Ectodermal cell (in vitro differentiated cells): ENCODE results near the gene CEBPZ. TPM values are rescaled to one million over a fixed set of nuclear protein-coding genes. Genes with fewer than 3 reads are reported as not detected.
A peak's percentile ranks its signal among the peaks of the same experiment; 100 is the strongest.

Experiments
- H3K27ac ChIP-seq: 2 replicates; pipeline ENCODE4 v1.7.0; 2013; ENCODE audit warnings: mild to moderate bottlenecking, low read depth, low read length; ENCODE audit not compliant: insufficient read depth, poor library complexity, severe bottlenecking
- H3K27me3 ChIP-seq: 2 replicates; pipeline ENCODE4 v1.7.0; 2013; ENCODE audit warnings: mild to moderate bottlenecking, low read length; ENCODE audit not compliant: insufficient read depth, control insufficient read depth, poor library complexity, severe bottlenecking
- H3K36me3 ChIP-seq: one replicate; pipeline ENCODE4 v1.7.0; 2013; ENCODE audit warnings: low read length; ENCODE audit not compliant: control insufficient read depth, insufficient read depth
- H3K4me1 ChIP-seq: one replicate; pipeline ENCODE4 v1.7.0; 2013; ENCODE audit warnings: low read length; ENCODE audit not compliant: control insufficient read depth, insufficient read depth
- H3K4me3 ChIP-seq: 2 replicates; pipeline ENCODE4 v1.7.0; 2013; ENCODE audit warnings: low read depth, low read length, control low read depth; ENCODE audit not compliant: insufficient read depth
- H3K9me3 ChIP-seq: 2 replicates; pipeline ENCODE4 v1.7.0; 2013; ENCODE audit warnings: mild to moderate bottlenecking, low read length, moderate library complexity; ENCODE audit not compliant: control insufficient read depth
- WGBS, 2 experiments: methylation state at CpG; one replicate each; pipeline ENCODE4 v1.1.7; 2013; ENCODE audit warnings: missing lambda C conversion rate in 2 of 2; 5-methylcytosine and 5-hydroxymethylcytosine counted together
- polyA plus RNA-seq, 4 experiments: library from polyadenylated mRNA; stranded (reverse); fragments of 50-300 nt; gene quantifications; one replicate each; pipeline ENCODE4 v1.2.3, GENCODE V29; 2013

CEBPZ gene
- 63.4 TPM for polyA plus RNA-seq (2013, experiment 1 of 4)
- 54.2 TPM for polyA plus RNA-seq (2013, experiment 2 of 4)
- polyA plus RNA-seq (2013, experiment 3 of 4), result 40.7 TPM
- 47.2 TPM for polyA plus RNA-seq (2013, experiment 4 of 4)

- H3K27me3 ChIP-seq, result no peaks in the 10 kb centered on the region
- 0% methylated on average over 73 of the region's 73 CpGs for WGBS, 2 experiments
- no peaks in the 10 kb centered on the region for H3K9me3 ChIP-seq
- H3K4me3 ChIP-seq, result peak within 1 kb of the TSS; percentile 95
- H3K36me3 ChIP-seq, result peaks cover 8% of the 10 kb centered on the region
- no peaks in the 10 kb centered on the region for H3K4me1 ChIP-seq
- H3K27ac ChIP-seq, result no peak within 1 kb of the TSS
Measured at GRCh38 chr2:37231241-37232130, at the start of gene CEBPZ, which contains the start of gene NDUFAF7. Gene CEBPZ (minus strand): TSS chr2:37231596. CDS start chr2:37231567, 29 bp downstream. Gene NDUFAF7 (plus strand): TSS chr2:37231658. CDS start chr2:37231706, 48 bp downstream.

- H3K27me3 ChIP-seq, result no peaks in the 10 kb centered on the region
- no peaks in the 10 kb centered on the region for H3K9me3 ChIP-seq
- no peaks in the 10 kb centered on the region for H3K4me1 ChIP-seq
- no peak overlapping the region for H3K27ac ChIP-seq
- H3K36me3 ChIP-seq, result peaks cover 30% of the 10 kb centered on the region
- WGBS, 2 experiments, result 100% methylated on average over 1 of the region's 2 CpGs; no CpG with 5 or more reads in 1 of the 2 experiments
- no peak overlapping the region for H3K4me3 ChIP-seq
Measured at GRCh38 chr2:37276291-37276690, 44.9 kb upstream of the CEBPZ start.

GRCh38 chr2:37274359-37274965 lies 43.1 kb upstream of the CEBPZ start:
- H3K27me3 ChIP-seq, result no peaks in the 10 kb centered on the region
- H3K36me3 ChIP-seq, result peaks cover 25% of the 10 kb centered on the region
- H3K4me3 ChIP-seq, result no peak overlapping the region
- WGBS, 2 experiments, result 91 to 93% methylated on average over 6 of the region's 6 CpGs
- H3K27ac ChIP-seq, result no peak overlapping the region
- H3K4me1 ChIP-seq, result no peaks in the 10 kb centered on the region
- H3K9me3 ChIP-seq, result no peaks in the 10 kb centered on the region

- H3K36me3 ChIP-seq, result peaks cover 32% of the 10 kb centered on the region
- no peak overlapping the region for H3K27ac ChIP-seq
- no peaks in the 10 kb centered on the region for H3K4me1 ChIP-seq
- H3K27me3 ChIP-seq, result no peaks in the 10 kb centered on the region
- 84 to 88% methylated on average over 7 of the region's 7 CpGs for WGBS, 2 experiments
- no peaks in the 10 kb centered on the region for H3K9me3 ChIP-seq
- H3K4me3 ChIP-seq, result no peak overlapping the region
Measured at GRCh38 chr2:37271376-37272067, 40.1 kb upstream of the CEBPZ start.

- Histone ChIP-seq H3K27me3 (no peaks in the 10 kb centered on the region), H3K4me1 (no peaks in the 10 kb centered on the region), H3K36me3 (peaks cover 24% of the 10 kb centered on the region), H3K27ac (no peak overlapping the region), H3K9me3 (no peaks in the 10 kb centered on the region), H3K4me3 (no peak overlapping the region)
- WGBS, 2 experiments, result 96 to 100% methylated on average over 4 of the region's 4 CpGs
Measured at GRCh38 chr2:37268111-37268510, 36.7 kb upstream of the CEBPZ start.

GRCh38 chr2:37267685-37268084 lies 36.3 kb upstream of the CEBPZ start:
- H3K36me3 ChIP-seq, result peaks cover 23% of the 10 kb centered on the region
- no peak overlapping the region for H3K27ac ChIP-seq
- H3K4me3 ChIP-seq, result no peak overlapping the region
- H3K4me1 ChIP-seq, result no peaks in the 10 kb centered on the region
- no peaks in the 10 kb centered on the region for H3K27me3 ChIP-seq
- no peaks in the 10 kb centered on the region for H3K9me3 ChIP-seq

GRCh38 chr2:37263839-37264238 lies 32.4 kb upstream of the CEBPZ start:
- Histone ChIP-seq H3K9me3 (no peaks in the 10 kb centered on the region), H3K27ac (no peak overlapping the region), H3K4me3 (no peak overlapping the region), H3K4me1 (no peaks in the 10 kb centered on the region), H3K27me3 (no peaks in the 10 kb centered on the region), H3K36me3 (peaks cover 14% of the 10 kb centered on the region)
- 93 to 94% methylated on average over 2 of the region's 2 CpGs for WGBS, 2 experiments

- no peak overlapping the region for H3K4me3 ChIP-seq
- 89 to 96% methylated on average over 1 to 2 of the region's 2 CpGs for WGBS, 2 experiments
- no peaks in the 10 kb centered on the region for H3K27me3 ChIP-seq
- H3K36me3 ChIP-seq, result peaks cover 9% of the 10 kb centered on the region
- no peaks in the 10 kb centered on the region for H3K4me1 ChIP-seq
- no peaks in the 10 kb centered on the region for H3K9me3 ChIP-seq
- no peak overlapping the region for H3K27ac ChIP-seq
Measured at GRCh38 chr2:37262522-37262921, 31.1 kb upstream of the CEBPZ start.

GRCh38 chr2:37250869-37251740 lies 19.7 kb upstream of the CEBPZ start:
- no peaks in the 10 kb centered on the region for H3K9me3 ChIP-seq
- H3K27me3 ChIP-seq, result no peaks in the 10 kb centered on the region
- peaks cover 30% of the 10 kb centered on the region for H3K36me3 ChIP-seq
- no peaks in the 10 kb centered on the region for H3K4me1 ChIP-seq
- 86 to 96% methylated on average over 4 of the region's 5 CpGs for WGBS, 2 experiments
- no peak overlapping the region for H3K27ac ChIP-seq
- no peak overlapping the region for H3K4me3 ChIP-seq
